ENCODE data around the gene NCAPH2.

NCAPH2 gene

GRCh38 chr22:50506611-50507420, 1.2 kb upstream of the NCAPH2 start:
- no peak for DNase-seq (ENCODE audit: low read depth)
- no peak for TF ChIP-seq CTCF (conservative IDR thresholded peaks at IDR 0.05; ENCODE audit: control insufficient read depth, insufficient read depth, low read depth, low read length)
- H3K4me3 ChIP-seq (ENCODE audit: control insufficient read depth, low read depth, low read length), result peak overlapping the region; percentile 95

- DNase-seq (ENCODE audit: low read depth), result no peak
- H3K4me3 ChIP-seq (ENCODE audit: control insufficient read depth, low read depth, low read length), result peak within 1 kb of the TSS; percentile 95
- TF ChIP-seq CTCF (conservative IDR thresholded peaks at IDR 0.05; ENCODE audit: control insufficient read depth, insufficient read depth, low read depth, low read length), result no peak
These were observed 518 bp upstream of the NCAPH2 start, which contains the start of gene LMF2 for GRCh38 chr22:50507421-50507990. Gene LMF2 (minus strand): TSS chr22:50507702. CDS start chr22:50507675, 27 bp downstream.

GRCh38 chr22:50508897-50509296, 873 bp downstream of the NCAPH2 start:
- TF ChIP-seq CTCF (conservative IDR thresholded peaks at IDR 0.05; ENCODE audit: control insufficient read depth, insufficient read depth, low read depth, low read length), result no peak
- peak overlapping the region; percentile 74 for H3K4me3 ChIP-seq (ENCODE audit: control insufficient read depth, low read depth, low read length)
- DNase-seq (ENCODE audit: low read depth), result no peak

GRCh38 chr22:50513175-50513574, 5.2 kb downstream of the NCAPH2 start:
- no peak for TF ChIP-seq CTCF (conservative IDR thresholded peaks at IDR 0.05; ENCODE audit: control insufficient read depth, insufficient read depth, low read depth, low read length)
- DNase-seq (ENCODE audit: low read depth), result no peak
- H3K4me3 ChIP-seq (ENCODE audit: control insufficient read depth, low read depth, low read length), result no peak overlapping the region

GRCh38 chr22:50516068-50516467, 8.0 kb downstream of the NCAPH2 start:
- TF ChIP-seq CTCF (conservative IDR thresholded peaks at IDR 0.05; ENCODE audit: control insufficient read depth, insufficient read depth, low read depth, low read length), result no peak
- no peak overlapping the region for H3K4me3 ChIP-seq (ENCODE audit: control insufficient read depth, low read depth, low read length)
- no peak for DNase-seq (ENCODE audit: low read depth)

GRCh38 chr22:50516891-50517290, 8.9 kb downstream of the NCAPH2 start:
- no peak overlapping the region for H3K4me3 ChIP-seq (ENCODE audit: control insufficient read depth, low read depth, low read length)
- no peak for DNase-seq (ENCODE audit: low read depth)
- TF ChIP-seq CTCF (conservative IDR thresholded peaks at IDR 0.05; ENCODE audit: control insufficient read depth, insufficient read depth, low read depth, low read length), result no peak

Measured in fibroblast of mammary gland (primary cell).